RPMI8226 (cell line): ENCODE measurements around the gene PINLYP.

Source experiments
- DNase-seq: peaks from one replicate; pipeline ENCODE4 v3.0.0-alpha.2; 2015

PINLYP gene

GRCh38 chr19:43607238-43608205 lies 31.9 kb downstream of the PINLYP start:
- DNase-seq, result no peak

- DNase-seq, result no peak
Measured at GRCh38 chr19:43609872-43610271, 34.3 kb downstream of the PINLYP start.

GRCh38 chr19:43610493-43610892 lies 34.9 kb downstream of the PINLYP start:
- DNase-seq, result no peak

GRCh38 chr19:43611788-43612187 lies 36.2 kb downstream of the PINLYP start, which contains the start of gene SRRM5:
Gene SRRM5, plus strand, starts transcription at chr19:43612088. Its CDS starts 34 bp downstream, at chr19:43612122.
- no peak for DNase-seq

- DNase-seq, result no peak
Measured at GRCh38 chr19:43612374-43612773, 36.8 kb downstream of the PINLYP start.

- DNase-seq, result no peak
Measured at GRCh38 chr19:43616306-43616705, 40.7 kb downstream of the PINLYP start.

- DNase-seq, result no peak
Measured at GRCh38 chr19:43616954-43617353, 41.4 kb downstream of the PINLYP start.

- peak; percentile 45 for DNase-seq
Measured at GRCh38 chr19:43618921-43619261, 43.3 kb downstream of the PINLYP start.

GRCh38 chr19:43619262-43620060 lies 43.9 kb downstream of the PINLYP start, which contains the start of gene ZNF428:
Gene ZNF428, minus strand, starts transcription at chr19:43619629. Its CDS starts 5,325 bp downstream, at chr19:43614304.
- DNase-seq, result peak; percentile 86

- DNase-seq, result no peak
Measured at GRCh38 chr19:43620061-43621001, 44.7 kb downstream of the PINLYP start.

- no peak for DNase-seq
Measured at GRCh38 chr19:43622070-43622469, 46.5 kb downstream of the PINLYP start.

GRCh38 chr19:43622956-43623355 lies 47.4 kb downstream of the PINLYP start:
- no peak for DNase-seq

- no peak for DNase-seq
Measured at GRCh38 chr19:43623889-43624670, 48.5 kb downstream of the PINLYP start.

- peak; percentile 84 for DNase-seq
Measured at GRCh38 chr19:43624933-43625332, 49.3 kb downstream of the PINLYP start.

- no peak for DNase-seq
Measured at GRCh38 chr19:43625918-43626579, 50.4 kb downstream of the PINLYP start.

- DNase-seq, result no peak
Measured at GRCh38 chr19:43626838-43627237, 51.2 kb downstream of the PINLYP start.

- DNase-seq, result no peak
Measured at GRCh38 chr19:43628646-43629326, 53.2 kb downstream of the PINLYP start.

GRCh38 chr19:43631491-43631890 lies 55.9 kb downstream of the PINLYP start:
- no peak for DNase-seq
